ENCODE data around the gene MMP25.
A peak's percentile ranks its signal among the peaks of the same experiment; 100 is the strongest.
"Not testable (repeated sequence)": the region's sequence is repeated elsewhere in the genome, so short reads cannot be mapped to it uniquely, and the experiment has no call there.

The MMP25 gene

DNA sequence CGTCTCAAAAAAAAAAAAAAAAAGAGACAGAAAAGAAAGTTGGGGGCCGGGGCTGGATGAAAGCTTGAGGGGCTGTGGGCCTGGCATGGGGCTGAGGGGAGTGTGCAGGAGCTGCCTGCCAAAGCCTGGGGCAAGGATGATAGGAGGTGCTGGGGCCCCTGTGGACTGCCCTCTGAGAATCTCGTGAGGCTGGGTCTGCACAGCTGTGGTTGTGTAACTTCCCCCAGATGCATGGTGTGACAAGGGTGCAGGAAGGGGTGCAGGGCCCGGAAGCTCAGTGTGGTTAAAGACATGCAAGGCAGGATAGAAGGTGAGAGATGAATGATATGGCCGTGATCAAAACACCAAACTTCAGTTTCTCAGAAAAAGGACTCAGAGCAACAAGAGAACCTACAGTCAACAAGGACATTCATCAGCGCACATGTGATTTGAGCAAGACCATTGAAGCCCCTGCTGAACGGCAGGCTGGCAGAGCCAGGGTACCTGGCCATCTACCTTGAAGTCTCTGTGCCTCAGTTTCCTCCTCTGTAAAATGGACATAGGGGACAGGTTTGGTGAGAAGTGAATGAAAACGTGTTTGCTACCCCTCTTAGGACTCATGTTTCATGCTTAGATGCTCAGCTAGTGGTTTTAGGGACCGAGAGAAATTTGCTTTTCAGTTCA, 28.6 kb downstream of the MMP25 start:
- DNase-seq (ENCODE audit: low read depth): peak; percentile 58

DNA sequence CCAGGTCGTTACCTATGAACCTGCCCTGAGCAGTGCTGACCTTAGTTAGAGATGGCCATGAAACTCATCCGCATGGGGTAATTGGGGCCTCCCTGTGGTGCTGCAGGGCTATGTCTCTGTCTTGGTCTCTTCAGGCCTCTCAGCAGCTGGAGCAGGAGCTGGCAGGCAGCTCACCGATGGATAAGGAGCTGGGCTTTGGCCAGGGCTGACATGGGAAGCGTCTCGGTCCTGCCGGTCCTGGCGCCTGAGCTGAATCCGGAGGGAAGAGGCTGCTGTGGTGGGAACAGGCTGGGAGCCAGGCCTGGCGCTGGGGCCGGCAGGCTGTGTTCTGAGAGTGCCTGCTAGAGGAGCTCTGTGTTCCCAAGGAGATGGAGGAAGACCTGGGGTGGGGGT, 29.2 kb downstream of the MMP25 start:
- no peak for DNase-seq (ENCODE audit: low read depth)

DNA sequence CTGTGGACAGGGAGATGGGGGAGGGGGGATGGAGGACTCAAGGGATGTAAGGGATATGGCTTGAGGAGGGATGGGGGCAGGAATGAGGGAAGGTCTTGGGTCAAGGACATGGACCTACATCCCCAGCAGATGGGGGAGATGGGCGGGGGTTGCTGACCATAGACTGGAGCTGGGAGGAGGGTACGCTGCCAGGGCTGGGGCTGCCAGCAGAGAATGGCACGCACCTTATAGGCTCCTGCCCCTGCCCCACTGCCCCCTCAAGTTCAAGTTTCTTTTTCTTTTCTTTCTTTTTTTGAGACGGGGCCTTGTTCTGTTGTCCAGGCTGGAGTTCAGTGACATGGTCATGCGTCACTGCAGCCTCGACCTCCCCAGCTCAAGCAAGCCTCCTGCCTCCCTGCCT, 29.6 kb downstream of the MMP25 start:
- not testable (repeated sequence) for DNase-seq (ENCODE audit: low read depth)

- DNase-seq (ENCODE audit: low read depth): no peak
These were observed 30.2 kb downstream of the MMP25 start for GRCh38 chr16:3076577-3076976.

DNA sequence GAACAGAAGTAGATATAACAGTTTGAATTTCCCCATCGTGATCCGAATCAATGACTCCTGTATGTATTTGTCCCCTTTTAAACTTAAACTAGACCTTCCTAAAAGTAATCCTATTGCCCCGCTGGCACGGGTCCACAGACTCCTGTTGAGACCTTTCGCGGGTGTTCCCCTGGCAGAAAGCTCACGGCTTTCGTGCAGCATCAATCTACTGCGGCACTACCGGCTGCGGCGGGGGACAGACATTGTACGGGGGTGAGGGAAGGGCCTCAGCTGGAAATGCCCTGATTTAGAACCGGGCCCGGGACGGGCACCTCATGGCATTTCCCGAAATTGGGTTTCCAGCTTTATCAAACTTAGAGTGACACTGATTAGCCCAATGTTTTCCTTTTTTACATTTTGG, 33.7 kb downstream of the MMP25 start:
- no peak for DNase-seq (ENCODE audit: low read depth)

GRCh38 chr16:3081957-3082356, 35.6 kb downstream of the MMP25 start:
- not testable (repeated sequence) for DNase-seq (ENCODE audit: low read depth)

DNA sequence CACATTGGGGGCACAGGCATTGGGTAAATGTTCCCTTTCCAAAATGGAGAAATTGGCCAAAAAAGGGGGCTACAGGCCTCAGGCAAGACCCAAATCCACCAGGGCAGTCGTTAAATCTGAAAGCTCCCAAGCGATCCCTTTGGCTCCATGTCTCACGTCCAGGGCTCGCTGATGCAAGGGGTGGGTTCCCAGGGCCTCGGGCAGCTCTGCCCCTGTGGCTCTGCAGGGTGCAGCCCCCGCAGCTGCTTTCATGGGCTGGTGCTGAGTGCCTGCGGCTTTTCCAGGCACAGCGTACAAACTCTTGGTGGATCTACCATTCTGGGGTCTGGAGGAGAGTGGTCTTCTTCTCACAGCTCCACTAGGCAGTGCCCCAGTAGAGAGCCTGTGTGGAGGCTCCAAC, 37.0 kb downstream of the MMP25 start:
- not testable (repeated sequence) for DNase-seq (ENCODE audit: low read depth)

- no peak for DNase-seq (ENCODE audit: low read depth)
These were observed 38.1 kb downstream of the MMP25 start for GRCh38 chr16:3084491-3084890.

- DNase-seq (ENCODE audit: low read depth): no peak
These were observed 38.8 kb downstream of the MMP25 start for GRCh38 chr16:3084969-3085670.

GRCh38 chr16:3085868-3086595, 39.7 kb downstream of the MMP25 start:
- DNase-seq (ENCODE audit: low read depth): no peak

DNA sequence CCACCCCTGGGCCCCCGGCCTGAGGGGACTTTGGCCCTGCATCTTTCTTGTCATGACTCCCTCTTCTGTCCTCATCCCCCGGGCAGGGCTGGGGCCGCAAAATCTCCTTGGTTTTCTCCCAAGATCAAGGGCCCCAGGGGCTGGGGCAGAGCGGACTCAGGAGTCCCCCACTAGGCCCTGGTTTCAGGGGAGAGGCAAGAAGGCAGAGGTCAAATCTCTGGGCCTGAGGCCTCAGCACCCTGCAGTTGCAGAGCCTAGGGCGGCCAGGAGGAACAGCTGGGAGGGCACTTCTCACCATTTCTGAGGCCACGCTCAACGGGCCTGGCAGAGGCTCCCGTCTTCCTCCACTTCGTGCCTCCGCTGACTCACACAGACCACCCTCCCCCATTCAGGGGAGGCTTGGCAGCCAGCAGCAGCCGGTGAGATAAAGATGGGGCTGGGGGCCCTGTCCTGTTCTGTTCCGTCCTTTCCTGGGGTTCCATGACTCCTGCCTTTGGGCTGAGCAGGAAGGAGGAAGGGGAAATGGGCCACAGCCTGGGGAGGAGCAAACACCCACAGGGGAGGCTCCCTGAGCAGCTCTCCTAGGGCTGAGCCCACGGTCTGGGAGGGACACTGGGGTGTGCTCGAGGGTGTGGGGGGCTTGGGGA, 40.4 kb downstream of the MMP25 start:
- no peak for DNase-seq (ENCODE audit: low read depth)

DNA sequence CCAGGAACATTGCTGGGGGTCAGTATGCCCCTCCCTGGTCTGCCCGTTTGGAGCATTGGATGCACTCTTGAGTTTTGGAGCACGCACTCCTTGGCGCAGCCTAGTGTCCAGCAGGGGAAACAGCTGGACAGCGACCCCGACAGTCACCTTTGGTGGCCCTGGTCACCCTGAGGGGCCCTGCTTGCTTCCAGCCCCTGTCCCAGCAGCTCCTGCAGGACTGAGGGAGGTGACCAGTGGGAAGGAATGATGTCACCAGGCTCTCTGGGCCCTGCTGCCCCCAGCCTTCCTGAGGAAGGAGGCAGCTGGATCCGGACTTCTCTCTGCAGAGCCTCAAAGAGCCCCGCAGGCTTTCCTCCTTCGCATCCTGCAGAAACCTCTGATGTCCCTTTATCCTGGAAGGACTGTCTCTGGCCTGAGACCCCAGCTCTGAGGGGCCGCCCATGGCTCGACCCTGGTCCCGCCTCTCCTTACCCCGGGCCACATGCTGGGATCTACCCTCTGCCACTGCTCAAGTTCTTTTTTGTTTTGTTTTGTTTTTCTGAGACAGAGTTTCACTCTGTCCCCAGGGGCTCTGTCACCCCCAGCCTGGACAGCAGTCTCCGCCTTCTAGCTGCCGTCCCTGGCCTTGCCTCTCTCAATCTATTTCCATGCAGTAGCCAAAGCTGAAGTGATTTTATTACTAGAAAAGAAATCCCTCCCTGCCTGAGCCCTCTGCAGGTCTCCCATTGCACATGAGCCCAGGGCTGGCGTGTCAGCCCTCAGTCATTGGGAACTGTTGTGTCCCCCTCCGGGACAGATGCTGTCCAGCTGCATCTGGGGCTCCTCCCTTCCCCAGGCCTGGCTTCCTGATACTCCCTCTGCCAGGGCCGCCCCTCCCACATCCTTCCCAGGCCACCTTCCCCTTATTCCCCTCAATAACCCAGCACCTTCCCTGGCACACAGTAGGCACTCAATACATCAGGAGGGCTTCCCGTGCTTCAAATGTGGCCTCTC, 41.2 kb downstream of the MMP25 start:
- no peak for DNase-seq (ENCODE audit: low read depth)

DNA sequence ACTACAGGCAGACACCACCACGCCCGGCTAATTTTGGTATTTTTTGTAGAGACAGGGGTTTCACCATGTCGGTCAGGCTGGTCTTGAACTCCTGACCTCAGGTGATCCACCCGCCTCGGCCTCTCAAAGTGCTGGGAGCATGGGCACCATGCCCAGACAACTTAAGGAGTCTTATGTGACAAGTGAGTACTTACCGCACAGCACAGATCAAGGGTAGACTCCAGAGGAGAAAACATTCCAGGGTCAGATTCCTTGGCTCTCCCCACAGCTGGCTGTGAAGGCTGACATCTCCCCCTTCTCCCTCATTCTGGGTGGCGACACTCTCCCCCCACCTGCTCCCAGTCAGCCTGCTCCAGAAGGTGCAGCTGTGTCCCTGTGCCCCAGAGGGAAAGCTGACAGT, 42.1 kb downstream of the MMP25 start:
- DNase-seq (ENCODE audit: low read depth): no peak

- no peak for DNase-seq (ENCODE audit: low read depth)
These were observed 42.8 kb downstream of the MMP25 start for GRCh38 chr16:3088925-3089716.

DNA sequence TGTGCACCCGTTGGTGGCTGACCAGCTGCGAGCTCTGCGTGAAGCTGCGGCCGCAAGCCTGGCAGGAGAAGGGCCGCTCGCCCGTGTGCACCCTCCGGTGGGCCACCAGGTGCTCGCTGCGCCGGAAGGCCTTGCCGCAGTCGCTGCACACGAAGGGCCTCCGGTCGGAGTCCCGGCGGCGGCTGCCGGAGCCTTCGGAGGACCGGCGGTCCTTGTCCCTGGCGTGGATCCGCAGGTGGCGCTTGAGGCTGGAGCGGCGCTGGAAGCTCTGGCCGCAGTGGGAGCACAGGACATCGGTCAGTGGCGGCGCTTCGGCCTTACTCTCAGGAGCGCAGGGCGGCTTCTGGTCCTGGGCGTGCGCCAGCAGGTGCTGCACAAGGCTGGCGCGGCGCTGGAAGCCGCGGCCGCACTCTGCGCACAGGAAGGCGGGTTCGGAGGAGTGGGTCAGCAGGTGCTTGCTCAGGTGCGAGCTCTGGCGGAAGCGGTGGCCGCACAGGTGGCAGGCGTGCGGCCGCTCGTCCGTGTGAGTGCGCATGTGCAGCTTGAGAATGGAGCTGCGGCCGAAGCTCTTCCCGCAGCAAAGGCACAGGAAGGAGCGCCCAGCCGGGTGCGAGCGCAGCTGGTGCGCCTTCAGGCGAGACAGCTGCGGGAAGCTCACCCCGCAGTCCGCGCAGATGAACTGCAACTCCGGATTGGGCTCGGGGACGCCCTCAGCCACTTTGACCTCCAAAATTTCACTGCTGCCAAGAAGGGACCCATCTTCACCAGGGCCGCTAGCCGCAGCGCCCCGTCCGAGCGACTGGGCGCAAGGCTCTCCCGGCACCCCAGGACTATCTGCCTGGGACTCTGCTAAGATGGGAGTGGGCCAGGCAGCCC, 43.6 kb downstream of the MMP25 start:
- no peak for DNase-seq (ENCODE audit: low read depth)

DNA sequence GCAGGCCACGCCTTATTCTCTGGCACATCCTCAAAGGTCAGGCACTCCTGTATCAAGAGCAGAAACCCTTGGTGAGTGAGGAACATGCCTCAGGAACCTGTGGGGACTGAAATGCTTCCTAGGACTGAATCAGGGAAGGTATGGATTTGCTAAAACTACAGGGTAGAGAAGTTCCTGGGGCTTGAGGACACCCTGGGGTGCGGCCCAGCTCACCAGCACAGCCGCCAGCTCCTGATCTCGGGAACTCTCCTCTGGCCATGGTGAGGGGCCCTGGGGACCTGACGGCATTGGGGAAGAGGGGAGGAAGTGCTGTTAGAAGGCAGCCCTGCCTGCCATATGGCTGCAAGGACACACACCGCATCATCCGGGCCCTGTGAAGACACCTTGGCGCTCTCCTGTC, 45.2 kb downstream of the MMP25 start:
- no peak for DNase-seq (ENCODE audit: low read depth)

DNA sequence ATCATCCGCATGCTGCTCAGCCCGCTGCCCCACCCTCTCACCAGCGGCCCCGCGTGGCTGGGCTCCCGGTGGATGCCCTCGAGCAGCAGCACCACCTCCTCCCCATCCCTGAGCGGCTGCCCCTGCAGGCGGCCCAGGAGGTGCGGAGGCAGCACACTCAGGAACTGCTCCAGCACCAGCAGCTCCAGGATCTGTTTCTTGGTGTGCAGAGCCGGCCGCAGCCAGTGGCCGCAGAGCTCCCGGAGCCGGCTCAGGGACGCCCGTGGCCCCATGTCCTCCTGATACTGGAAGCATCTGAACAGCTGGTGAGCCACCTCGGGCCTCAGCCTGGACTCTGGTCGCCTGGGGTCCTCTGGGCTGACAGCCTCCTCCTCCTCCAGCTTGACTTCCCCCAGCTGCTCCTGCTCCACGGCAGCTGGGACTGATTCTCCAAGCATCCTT, 46.2 kb downstream of the MMP25 start:
- DNase-seq (ENCODE audit: low read depth): no peak

DNA sequence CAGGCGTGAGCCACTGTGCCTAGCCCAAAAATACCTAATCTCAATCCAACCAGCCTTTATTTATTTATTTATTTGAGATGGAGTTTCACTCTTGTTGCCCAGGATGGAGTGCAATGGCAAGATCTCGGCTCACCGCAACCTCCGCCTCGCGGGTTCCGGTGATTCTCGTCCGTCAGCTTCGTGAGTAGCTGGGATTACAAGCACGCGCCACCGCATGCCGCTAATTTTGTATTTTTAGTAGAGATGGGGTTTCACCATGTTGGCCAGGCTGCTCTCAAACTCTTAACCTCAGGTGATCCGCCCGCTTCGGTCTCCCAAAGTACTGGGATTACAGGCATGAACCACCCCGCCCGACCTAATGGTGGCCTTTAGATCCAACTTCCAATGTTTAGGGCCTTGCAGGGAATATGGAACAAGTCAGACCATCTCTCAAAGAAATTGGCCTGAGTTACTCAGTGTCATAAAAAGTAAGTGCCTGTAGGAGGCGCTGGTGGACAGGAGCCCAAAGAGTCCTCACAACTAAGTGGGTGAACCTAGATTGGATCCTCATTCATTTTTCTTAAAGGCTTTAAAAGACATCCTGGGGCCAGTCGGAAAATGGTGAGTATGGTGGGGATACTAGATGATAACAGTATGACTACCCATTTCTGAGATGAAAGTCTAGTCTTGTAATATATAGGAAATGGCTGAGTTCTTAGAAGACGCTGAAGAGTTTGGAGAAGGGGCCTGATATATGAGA, 48.1 kb downstream of the MMP25 start:
- no peak for DNase-seq (ENCODE audit: low read depth)

- no peak for DNase-seq (ENCODE audit: low read depth)
These were observed 49.5 kb downstream of the MMP25 start for GRCh38 chr16:3095869-3096268.

Data from stimulated activated CD8-positive, alpha-beta memory T cell treated with anti-CD3 and anti-CD28 coated beads, Interleukin-15, amount 100 ng/mL, for 1 hour (primary cell).